Raji (cell line): ENCODE measurements around the gene PDE1A.

ENCODE experiments used
- POLR2A ChIP-seq: IDR thresholded peaks from 2 replicates; pipeline ENCODE4 v1.6.1; 2011; ENCODE audit warnings: low read depth, low read length, control low read depth; ENCODE audit not compliant: insufficient read depth

Gene PDE1A

DNA sequence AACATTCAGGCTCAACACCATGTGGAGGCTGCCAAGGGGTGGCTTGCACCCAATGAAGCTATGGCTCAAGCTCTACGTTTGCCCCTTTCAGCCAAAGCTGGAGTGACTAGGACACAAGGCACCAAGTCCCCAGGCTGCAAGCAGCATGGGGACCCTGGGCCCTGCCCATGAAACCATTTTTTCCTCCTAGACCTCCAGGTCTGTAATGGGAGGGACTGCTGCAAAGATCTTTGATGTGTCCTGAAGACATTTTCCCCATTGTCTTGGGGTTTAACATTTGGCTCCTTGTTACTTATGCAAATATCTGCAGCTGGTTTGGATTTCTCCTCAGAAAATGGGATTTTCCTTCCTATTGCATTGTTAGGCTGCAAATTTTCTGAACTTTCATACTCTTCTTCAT, 51.0 kb downstream of the PDE1A start:
- TF ChIP-seq POLR2A: no peak

DNA sequence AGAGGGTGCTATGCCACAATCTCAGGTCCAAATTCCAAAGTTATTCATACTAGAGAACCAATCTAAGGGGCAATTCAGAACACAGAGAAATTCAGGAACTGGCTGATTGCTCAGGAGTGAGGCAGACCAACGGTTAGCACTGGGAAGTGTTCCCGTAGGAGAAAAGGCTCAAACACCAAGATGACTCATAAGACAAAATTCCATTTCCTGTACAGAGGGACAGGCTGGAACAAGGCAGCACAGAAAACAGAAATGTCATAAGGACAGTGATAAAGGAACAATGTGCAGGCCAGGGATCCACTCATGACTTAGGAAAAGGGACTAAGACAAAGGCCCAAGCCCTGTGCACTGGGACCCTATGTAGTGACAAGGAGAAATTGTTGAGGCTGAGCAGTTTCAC, 54.2 kb downstream of the PDE1A start:
- no peak for TF ChIP-seq POLR2A

GRCh38 chr2:182368996-182369395, 57.8 kb downstream of the PDE1A start:
- no peak for TF ChIP-seq POLR2A

- TF ChIP-seq POLR2A: no peak
These were observed 58.4 kb downstream of the PDE1A start for GRCh38 chr2:182368446-182368845.

GRCh38 chr2:182367401-182367800, 59.4 kb downstream of the PDE1A start:
- no peak for TF ChIP-seq POLR2A

- TF ChIP-seq POLR2A: no peak
These were observed 60.2 kb downstream of the PDE1A start for GRCh38 chr2:182366628-182367027.

- no peak for TF ChIP-seq POLR2A
These were observed 61.0 kb downstream of the PDE1A start for GRCh38 chr2:182365855-182366254.

GRCh38 chr2:182361477-182361876, 65.4 kb downstream of the PDE1A start:
- TF ChIP-seq POLR2A: no peak

- TF ChIP-seq POLR2A: no peak
These were observed 66.1 kb downstream of the PDE1A start for GRCh38 chr2:182360663-182361260.

DNA sequence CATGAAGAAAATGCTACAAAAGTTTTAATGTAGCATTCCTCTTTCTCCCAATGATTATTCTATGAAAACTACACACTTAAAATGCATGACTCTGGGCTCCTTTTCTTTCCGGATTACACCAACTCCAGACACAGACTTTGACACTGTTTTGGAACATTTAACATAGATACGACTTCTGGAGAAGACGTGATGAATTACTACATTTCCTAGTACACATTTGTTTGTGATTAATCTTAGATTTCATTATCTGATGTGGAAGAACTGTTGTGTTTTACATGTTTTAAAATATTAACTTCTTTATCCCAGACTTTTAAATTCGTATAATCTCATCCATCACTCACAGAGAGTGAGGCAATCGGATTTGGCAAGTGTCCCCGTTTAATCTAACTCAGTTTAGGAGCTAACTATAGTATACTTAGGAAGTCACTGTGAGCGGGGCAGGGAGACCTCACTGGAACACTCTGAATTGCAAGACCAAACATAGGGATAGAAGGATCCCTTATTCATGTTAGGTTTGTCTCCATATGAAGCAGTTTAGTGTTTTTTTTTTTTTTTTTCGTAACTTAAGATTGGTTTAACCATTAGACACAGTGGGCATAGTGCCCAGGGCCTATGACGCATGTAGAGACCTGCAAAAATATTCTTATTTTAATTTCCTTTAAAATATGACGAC, 66.7 kb downstream of the PDE1A start:
- no peak for TF ChIP-seq POLR2A

DNA sequence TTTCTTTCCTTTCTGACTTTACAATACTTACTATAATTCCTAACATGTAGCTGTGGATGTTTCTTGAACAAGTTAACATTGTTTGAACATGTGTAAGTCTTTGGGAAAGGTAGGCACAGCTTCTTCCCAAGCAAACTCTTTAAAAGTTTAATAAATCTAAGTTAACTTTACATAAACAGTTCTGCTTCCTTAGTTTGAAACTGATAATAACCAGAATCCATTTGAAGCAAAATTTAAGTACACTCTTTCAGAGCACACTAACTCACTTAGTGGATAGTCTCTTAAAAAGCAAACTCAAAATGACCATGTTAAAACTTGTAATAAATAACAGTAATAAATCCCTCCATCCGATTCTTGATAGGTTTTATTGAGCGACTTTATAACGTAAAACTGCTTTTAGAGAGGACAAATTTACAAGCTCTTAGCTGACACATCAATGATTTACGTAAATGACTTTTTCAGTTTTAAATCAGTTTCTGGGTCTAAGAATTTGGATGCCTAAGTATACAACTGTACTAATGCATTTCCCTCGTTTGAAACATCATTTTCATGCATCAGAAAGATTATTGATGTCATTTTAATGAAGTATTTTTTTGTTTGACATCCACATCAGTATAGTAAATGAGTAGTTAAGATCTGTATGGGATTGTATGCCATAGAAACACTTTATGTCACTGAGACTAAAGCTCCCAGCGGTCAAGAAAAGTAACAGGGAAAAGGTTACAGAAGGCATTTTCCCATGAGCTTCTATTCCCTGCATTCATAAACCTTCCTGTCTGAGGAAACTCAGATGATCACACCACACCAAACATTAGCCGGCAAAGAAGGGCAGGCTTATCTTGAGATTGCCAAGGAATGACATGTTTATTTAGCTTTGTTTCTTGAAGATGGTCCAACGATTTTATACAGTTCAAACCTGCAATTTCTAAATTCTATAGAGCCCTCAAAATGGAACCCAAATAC, 67.5 kb downstream of the PDE1A start:
- TF ChIP-seq POLR2A: no peak

GRCh38 chr2:182358601-182359000, 68.2 kb downstream of the PDE1A start:
- TF ChIP-seq POLR2A: no peak

- no peak for TF ChIP-seq POLR2A
These were observed 71.0 kb downstream of the PDE1A start for GRCh38 chr2:182355815-182356214.

DNA sequence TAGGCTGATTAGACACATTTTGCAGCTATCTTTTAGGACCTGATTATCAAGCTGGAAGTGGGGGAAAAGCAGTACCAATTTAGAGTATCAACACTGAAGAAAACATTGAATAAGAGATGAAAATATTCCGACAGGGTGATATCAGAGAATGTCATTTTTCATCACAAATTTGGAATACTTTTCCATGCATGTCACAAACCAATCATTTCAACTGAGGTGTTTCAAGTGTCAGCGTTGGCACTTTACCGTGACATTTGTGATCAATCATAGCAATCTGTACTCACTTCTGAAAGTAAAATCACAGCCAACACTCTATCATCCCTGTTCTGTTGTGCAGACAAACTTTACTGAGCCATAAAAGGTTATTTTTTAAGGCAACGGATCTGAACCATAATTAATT, 75.4 kb downstream of the PDE1A start:
- TF ChIP-seq POLR2A: no peak

GRCh38 chr2:182349268-182349667, 77.6 kb downstream of the PDE1A start:
- no peak for TF ChIP-seq POLR2A

- TF ChIP-seq POLR2A: no peak
These were observed 81.5 kb downstream of the PDE1A start for GRCh38 chr2:182345384-182345783.
